ENCODE measurements around the gene TTPAL. TPM values are rescaled to one million over a fixed set of nuclear protein-coding genes. Genes with fewer than 3 reads are reported as not detected.
"Not testable (repeated sequence)": the region's sequence is repeated elsewhere in the genome, so short reads cannot be mapped to it uniquely, and the experiment has no call there.

TTPAL gene
- total RNA-seq, 1 donor = 18.0 TPM

DNA sequence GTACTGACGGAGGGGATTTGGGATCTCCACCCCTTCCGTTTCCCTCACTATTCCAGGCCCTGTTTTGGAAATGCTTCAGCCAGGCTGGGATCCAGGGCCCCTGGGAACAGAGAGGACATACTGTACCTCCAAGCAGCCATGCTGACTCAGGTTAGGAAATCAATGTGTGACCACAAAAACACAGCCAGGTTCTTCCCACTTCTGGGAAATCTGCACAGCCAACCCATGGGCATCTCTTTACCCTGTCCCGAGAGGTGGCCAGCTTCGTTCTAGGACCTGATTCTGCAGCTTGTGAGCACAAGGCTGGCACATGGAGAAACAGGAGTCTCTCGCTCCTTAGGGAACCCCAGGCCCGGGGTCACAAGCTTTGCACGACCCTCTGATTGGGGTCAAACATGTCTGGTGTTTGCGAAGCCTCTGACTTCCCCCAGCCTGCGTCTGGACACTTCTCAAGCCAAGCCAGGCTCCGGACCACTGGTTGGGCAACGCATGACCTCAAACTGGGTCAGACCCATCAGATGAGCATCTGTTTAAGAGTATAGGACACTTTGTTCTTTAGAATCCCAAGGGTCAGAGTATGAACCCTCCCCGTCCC lies 8.3 kb upstream of the TTPAL start:
- peak; percentile 14 for DNase-seq (ENCODE audit: low read depth)

DNA sequence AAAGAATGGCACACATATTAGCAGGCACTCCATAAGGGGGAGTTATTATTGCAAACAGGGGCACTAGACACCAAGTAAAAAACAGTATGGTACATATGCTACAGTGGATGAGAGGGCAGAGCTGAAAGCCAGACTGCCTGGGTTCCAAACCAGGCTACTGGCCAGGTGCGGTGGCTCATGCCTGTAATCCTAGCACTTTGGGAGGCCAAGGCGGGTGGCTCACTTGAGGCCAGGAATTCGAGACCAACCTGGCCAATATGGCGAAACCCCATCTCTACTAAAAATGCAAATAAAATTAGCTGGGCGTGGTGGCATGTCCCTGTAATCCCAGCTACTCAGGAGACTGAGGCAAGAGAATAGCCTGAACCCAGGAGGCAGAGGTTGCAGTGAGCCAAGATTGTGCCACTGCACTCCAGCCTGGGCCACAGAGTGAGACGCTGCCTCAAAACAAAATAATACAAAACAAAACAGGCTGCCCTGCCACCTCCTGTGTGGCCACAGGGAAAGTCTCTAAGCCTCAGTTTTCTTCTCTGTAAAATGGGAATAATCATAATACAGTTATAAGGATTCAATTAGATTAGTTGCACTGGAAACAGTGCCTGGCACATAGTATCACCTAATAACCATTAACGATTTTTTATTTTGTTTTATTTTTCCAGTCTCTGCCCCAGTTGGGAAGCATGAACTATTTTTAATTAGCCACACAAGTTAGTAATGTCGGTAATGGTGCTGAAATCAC lies 7.5 kb upstream of the TTPAL start:
- DNase-seq (ENCODE audit: low read depth) = no peak
- no peak overlapping the region for H3K4me3 ChIP-seq (ENCODE audit: low read depth, low read length)
- TF ChIP-seq, protein P1, sequence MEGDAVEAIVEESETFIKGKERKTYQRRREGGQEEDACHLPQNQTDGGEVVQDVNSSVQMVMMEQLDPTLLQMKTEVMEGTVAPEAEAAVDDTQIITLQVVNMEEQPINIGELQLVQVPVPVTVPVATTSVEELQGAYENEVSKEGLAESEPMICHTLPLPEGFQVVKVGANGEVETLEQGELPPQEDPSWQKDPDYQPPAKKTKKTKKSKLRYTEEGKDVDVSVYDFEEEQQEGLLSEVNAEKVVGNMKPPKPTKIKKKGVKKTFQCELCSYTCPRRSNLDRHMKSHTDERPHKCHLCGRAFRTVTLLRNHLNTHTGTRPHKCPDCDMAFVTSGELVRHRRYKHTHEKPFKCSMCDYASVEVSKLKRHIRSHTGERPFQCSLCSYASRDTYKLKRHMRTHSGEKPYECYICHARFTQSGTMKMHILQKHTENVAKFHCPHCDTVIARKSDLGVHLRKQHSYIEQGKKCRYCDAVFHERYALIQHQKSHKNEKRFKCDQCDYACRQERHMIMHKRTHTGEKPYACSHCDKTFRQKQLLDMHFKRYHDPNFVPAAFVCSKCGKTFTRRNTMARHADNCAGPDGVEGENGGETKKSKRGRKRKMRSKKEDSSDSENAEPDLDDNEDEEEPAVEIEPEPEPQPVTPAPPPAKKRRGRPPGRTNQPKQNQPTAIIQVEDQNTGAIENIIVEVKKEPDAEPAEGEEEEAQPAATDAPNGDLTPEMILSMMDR (IDR thresholded peaks at IDR 0.05; ENCODE audit: insufficient read depth, low read length) = no peak

More for the DNA sequence above, 8.3 kb upstream of the TTPAL start:
- no peak overlapping the region for H3K4me3 ChIP-seq (ENCODE audit: low read depth, low read length)
- TF ChIP-seq, protein P1 (IDR thresholded peaks at IDR 0.05; ENCODE audit: insufficient read depth, low read length) = no peak

DNA sequence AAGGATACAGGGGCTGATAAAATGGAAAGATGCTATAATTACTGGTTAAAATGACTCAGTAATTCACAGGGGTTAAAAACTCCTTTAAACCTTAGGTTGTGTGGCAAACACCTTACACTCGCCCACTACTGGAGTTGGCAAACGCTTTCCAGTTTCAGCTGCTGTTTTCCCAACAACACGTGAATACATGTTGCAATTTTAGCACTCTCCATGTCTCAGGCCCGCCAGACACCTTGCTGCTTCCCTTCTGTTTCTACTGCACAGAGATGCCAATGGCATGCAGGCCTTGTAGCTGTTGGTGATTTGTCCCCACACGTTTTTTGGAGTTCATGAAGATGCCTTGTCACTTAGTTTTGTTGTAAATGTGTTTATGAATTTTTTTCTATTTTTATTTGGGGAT lies 5.3 kb upstream of the TTPAL start:
- DNase-seq (ENCODE audit: low read depth) = no peak
- H3K4me3 ChIP-seq (ENCODE audit: low read depth, low read length) = no peak overlapping the region
- TF ChIP-seq, protein P1 (IDR thresholded peaks at IDR 0.05; ENCODE audit: insufficient read depth, low read length) = no peak

GRCh38 chr20:44471481-44471882 lies 4.2 kb upstream of the TTPAL start:
- DNase-seq (ENCODE audit: low read depth) = peak; percentile 66
- no peak overlapping the region for H3K4me3 ChIP-seq (ENCODE audit: low read depth, low read length)
- TF ChIP-seq, protein P1 (IDR thresholded peaks at IDR 0.05; ENCODE audit: insufficient read depth, low read length) = peak; percentile 61

- not testable (repeated sequence) for DNase-seq (ENCODE audit: low read depth); H3K4me3 ChIP-seq (ENCODE audit: low read depth, low read length)
Observed at GRCh38 chr20:44472283-44472682, 3.4 kb upstream of the TTPAL start.

DNA sequence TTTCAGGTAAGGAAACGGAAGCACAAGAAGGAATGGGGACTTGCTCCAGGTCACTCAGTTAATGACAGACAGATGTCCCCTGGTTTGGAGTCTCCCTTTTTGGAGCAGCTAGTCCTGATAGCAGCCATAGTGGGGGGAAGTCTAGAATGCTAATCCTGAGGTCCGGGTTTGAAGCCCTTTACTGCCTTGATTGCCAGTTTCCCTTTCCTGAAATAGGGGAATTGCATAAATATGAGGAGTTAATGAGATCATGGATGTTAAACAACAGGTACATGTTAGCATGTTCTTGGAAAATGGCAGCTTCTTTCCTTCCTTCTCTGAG lies 341 bp upstream of the TTPAL start:
- no peak for DNase-seq (ENCODE audit: low read depth)
- H3K4me3 ChIP-seq (ENCODE audit: low read depth, low read length) = peak overlapping the region; percentile 92
- TF ChIP-seq, protein P1 (IDR thresholded peaks at IDR 0.05; ENCODE audit: insufficient read depth, low read length) = no peak

DNA sequence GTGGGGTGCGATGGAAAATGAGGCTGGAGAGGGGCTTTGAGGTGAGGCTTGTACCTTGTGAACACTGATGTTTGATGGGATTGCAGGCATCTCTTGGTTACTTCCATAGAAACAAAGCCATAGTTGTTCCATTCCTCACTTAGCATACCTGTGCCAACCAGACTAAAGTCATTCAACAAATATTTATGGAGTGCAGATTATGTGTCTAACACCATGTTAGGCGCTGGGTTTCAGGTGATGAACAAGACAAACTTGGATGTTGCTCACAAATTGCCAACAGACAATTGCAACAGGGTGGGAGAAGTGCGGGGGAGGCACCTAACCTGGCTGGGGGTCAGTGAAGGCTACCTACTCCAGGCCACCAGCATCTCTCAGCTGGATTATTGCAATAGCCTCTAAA lies 1.5 kb downstream of the TTPAL start:
- TF ChIP-seq, protein P1 (IDR thresholded peaks at IDR 0.05; ENCODE audit: insufficient read depth, low read length) = no peak
- no peak overlapping the region for H3K4me3 ChIP-seq (ENCODE audit: low read depth, low read length)
- peak; percentile 10 for DNase-seq (ENCODE audit: low read depth)

All from fibroblast of the aortic adventitia (primary cell).